Ishikawa (cell line): ENCODE measurements around the gene ZIC2.

Source experiments
- MAX ChIP-seq: IDR thresholded peaks from 2 replicates; pipeline ENCODE4 v1.6.1; 2012
- REST ChIP-seq: IDR thresholded peaks from 2 replicates; pipeline ENCODE4 v1.6.1; 2012; ENCODE audit warnings: low read depth, mild to moderate bottlenecking
- TAF1 ChIP-seq: IDR thresholded peaks from 2 replicates; pipeline ENCODE4 v1.6.1; 2012; ENCODE audit warnings: low read depth, mild to moderate bottlenecking
- TCF12 ChIP-seq: IDR thresholded peaks from 2 replicates; pipeline ENCODE4 v1.6.1; 2012; ENCODE audit warnings: low read depth
- ZBTB7A ChIP-seq: IDR thresholded peaks from 2 replicates; pipeline ENCODE4 v1.6.1; 2012; ENCODE audit warnings: low read depth

- TF ChIP-seq REST (no peak), ZBTB7A (no peak), TAF1 (no peak), MAX (no peak), TCF12 (no peak)
Observed at GRCh38 chr13:99977334-99977911, 4.2 kb upstream of the ZIC2 start.
